ENCODE measurements around the gene DOCK4. TPM values are rescaled to one million over a fixed set of nuclear protein-coding genes. Genes with fewer than 3 reads are reported as not detected.

DOCK4 gene
- total and polyA plus RNA-seq, 2 of the 8 experiments (the other 6 are each of a cell fraction or from before 2014, with no cell fraction given): 5.1 to 23.6 TPM

DNA sequence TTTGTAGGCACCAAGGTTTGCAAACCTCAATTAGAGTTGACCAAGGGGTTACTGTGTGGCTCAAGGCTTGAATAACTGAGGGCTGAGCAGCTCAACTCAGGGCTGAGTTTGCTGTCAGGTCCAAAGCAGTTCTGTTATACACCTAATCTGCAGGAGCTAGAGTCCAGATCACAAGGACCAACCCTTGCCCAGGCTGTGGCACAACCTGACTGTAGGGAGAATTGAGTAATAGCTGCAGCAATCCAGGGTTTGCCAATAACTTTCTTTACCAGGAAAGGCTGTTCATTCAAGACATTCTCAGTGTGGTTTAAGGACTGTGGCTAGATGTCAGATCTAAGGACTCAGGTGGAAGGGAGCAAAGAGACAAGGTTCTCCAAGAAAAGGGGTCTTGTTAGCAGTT is 528.4 kb downstream of the DOCK4 start (continued):
- TF ChIP-seq KDM1A (IDR thresholded peaks at IDR 0.05; ENCODE audit: borderline replicate concordance, low read length) (no peak), BRCA1 (IDR thresholded peaks at IDR 0.05; ENCODE audit: low read depth, low read length) (no peak), SAP30 (IDR thresholded peaks at IDR 0.05; ENCODE audit: insufficient read depth, insufficient replicate concordance, low read length) (no peak), EZH2 (IDR thresholded peaks at IDR 0.05; ENCODE audit: low read depth, low read length, severe bottlenecking) (no peak)
- TF ChIP-seq, protein P1, sequence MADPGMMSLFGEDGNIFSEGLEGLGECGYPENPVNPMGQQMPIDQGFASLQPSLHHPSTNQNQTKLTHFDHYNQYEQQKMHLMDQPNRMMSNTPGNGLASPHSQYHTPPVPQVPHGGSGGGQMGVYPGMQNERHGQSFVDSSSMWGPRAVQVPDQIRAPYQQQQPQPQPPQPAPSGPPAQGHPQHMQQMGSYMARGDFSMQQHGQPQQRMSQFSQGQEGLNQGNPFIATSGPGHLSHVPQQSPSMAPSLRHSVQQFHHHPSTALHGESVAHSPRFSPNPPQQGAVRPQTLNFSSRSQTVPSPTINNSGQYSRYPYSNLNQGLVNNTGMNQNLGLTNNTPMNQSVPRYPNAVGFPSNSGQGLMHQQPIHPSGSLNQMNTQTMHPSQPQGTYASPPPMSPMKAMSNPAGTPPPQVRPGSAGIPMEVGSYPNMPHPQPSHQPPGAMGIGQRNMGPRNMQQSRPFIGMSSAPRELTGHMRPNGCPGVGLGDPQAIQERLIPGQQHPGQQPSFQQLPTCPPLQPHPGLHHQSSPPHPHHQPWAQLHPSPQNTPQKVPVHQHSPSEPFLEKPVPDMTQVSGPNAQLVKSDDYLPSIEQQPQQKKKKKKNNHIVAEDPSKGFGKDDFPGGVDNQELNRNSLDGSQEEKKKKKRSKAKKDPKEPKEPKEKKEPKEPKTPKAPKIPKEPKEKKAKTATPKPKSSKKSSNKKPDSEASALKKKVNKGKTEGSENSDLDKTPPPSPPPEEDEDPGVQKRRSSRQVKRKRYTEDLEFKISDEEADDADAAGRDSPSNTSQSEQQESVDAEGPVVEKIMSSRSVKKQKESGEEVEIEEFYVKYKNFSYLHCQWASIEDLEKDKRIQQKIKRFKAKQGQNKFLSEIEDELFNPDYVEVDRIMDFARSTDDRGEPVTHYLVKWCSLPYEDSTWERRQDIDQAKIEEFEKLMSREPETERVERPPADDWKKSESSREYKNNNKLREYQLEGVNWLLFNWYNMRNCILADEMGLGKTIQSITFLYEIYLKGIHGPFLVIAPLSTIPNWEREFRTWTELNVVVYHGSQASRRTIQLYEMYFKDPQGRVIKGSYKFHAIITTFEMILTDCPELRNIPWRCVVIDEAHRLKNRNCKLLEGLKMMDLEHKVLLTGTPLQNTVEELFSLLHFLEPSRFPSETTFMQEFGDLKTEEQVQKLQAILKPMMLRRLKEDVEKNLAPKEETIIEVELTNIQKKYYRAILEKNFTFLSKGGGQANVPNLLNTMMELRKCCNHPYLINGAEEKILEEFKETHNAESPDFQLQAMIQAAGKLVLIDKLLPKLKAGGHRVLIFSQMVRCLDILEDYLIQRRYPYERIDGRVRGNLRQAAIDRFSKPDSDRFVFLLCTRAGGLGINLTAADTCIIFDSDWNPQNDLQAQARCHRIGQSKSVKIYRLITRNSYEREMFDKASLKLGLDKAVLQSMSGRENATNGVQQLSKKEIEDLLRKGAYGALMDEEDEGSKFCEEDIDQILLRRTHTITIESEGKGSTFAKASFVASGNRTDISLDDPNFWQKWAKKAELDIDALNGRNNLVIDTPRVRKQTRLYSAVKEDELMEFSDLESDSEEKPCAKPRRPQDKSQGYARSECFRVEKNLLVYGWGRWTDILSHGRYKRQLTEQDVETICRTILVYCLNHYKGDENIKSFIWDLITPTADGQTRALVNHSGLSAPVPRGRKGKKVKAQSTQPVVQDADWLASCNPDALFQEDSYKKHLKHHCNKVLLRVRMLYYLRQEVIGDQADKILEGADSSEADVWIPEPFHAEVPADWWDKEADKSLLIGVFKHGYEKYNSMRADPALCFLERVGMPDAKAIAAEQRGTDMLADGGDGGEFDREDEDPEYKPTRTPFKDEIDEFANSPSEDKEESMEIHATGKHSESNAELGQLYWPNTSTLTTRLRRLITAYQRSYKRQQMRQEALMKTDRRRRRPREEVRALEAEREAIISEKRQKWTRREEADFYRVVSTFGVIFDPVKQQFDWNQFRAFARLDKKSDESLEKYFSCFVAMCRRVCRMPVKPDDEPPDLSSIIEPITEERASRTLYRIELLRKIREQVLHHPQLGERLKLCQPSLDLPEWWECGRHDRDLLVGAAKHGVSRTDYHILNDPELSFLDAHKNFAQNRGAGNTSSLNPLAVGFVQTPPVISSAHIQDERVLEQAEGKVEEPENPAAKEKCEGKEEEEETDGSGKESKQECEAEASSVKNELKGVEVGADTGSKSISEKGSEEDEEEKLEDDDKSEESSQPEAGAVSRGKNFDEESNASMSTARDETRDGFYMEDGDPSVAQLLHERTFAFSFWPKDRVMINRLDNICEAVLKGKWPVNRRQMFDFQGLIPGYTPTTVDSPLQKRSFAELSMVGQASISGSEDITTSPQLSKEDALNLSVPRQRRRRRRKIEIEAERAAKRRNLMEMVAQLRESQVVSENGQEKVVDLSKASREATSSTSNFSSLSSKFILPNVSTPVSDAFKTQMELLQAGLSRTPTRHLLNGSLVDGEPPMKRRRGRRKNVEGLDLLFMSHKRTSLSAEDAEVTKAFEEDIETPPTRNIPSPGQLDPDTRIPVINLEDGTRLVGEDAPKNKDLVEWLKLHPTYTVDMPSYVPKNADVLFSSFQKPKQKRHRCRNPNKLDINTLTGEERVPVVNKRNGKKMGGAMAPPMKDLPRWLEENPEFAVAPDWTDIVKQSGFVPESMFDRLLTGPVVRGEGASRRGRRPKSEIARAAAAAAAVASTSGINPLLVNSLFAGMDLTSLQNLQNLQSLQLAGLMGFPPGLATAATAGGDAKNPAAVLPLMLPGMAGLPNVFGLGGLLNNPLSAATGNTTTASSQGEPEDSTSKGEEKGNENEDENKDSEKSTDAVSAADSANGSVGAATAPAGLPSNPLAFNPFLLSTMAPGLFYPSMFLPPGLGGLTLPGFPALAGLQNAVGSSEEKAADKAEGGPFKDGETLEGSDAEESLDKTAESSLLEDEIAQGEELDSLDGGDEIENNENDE (IDR thresholded peaks at IDR 0.05; ENCODE audit: insufficient replicate concordance, low read length): no peak
- TF ChIP-seq, protein P2, sequence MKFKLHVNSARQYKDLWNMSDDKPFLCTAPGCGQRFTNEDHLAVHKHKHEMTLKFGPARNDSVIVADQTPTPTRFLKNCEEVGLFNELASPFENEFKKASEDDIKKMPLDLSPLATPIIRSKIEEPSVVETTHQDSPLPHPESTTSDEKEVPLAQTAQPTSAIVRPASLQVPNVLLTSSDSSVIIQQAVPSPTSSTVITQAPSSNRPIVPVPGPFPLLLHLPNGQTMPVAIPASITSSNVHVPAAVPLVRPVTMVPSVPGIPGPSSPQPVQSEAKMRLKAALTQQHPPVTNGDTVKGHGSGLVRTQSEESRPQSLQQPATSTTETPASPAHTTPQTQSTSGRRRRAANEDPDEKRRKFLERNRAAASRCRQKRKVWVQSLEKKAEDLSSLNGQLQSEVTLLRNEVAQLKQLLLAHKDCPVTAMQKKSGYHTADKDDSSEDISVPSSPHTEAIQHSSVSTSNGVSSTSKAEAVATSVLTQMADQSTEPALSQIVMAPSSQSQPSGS (IDR thresholded peaks at IDR 0.05; ENCODE audit: low read length): no peak

Measured in H1 (cell line).